ENCODE measurements around the gene CLDN19.

The CLDN19 gene

DNA sequence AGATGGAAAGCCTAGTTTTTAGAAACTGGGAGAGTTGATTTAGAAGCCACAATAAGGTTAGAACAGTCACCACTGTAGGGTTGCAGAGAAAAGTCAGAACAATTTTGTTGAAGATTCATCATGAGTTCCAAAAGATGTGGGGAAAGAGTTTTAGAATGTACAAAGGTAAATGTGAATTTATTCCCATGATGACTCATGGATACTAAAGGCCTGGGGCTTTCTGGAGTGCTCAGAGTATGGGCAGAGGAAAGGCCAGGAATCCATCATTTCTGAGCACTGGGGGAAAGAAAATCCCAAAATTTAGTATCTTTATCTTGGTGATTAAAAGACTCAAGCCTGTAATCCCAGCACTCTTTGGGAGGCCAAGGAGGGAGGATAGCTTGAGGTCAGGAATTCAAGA lies 40.0 kb downstream of the CLDN19 start:
- ATAC-seq, result no peak
- TF ChIP-seq ARNTL (CRISPR knock-in tag; IDR thresholded peaks at IDR 0.05; ENCODE audit: borderline replicate concordance, low read depth) (no peak), BACH2 (CRISPR knock-in tag; IDR thresholded peaks at IDR 0.05; ENCODE audit: borderline replicate concordance) (no peak), ZNF565 (CRISPR knock-in tag; conservative IDR thresholded peaks at IDR 0.05; ENCODE audit: low read depth) (no peak), ESRRG (CRISPR knock-in tag; IDR thresholded peaks at IDR 0.05) (no peak), ZNF70 (CRISPR knock-in tag; IDR thresholded peaks at IDR 0.05) (no peak), ZFP30 (CRISPR knock-in tag; IDR thresholded peaks at IDR 0.05) (no peak), ZC3H10 (CRISPR knock-in tag; IDR thresholded peaks at IDR 0.05) (no peak), RARB (CRISPR knock-in tag; IDR thresholded peaks at IDR 0.05) (no peak), GLIS3 (CRISPR knock-in tag; IDR thresholded peaks at IDR 0.05) (no peak), TCF4 (CRISPR knock-in tag; IDR thresholded peaks at IDR 0.05; ENCODE audit: borderline replicate concordance) (no peak)
- TF ChIP-seq, protein P1, sequence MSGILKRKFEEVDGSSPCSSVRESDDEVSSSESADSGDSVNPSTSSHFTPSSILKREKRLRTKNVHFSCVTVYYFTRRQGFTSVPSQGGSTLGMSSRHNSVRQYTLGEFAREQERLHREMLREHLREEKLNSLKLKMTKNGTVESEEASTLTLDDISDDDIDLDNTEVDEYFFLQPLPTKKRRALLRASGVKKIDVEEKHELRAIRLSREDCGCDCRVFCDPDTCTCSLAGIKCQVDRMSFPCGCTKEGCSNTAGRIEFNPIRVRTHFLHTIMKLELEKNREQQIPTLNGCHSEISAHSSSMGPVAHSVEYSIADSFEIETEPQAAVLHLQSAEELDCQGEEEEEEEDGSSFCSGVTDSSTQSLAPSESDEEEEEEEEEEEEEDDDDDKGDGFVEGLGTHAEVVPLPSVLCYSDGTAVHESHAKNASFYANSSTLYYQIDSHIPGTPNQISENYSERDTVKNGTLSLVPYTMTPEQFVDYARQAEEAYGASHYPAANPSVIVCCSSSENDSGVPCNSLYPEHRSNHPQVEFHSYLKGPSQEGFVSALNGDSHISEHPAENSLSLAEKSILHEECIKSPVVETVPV (CRISPR knock-in tag; IDR thresholded peaks at IDR 0.05), result no peak
- TF ChIP-seq, protein P2, sequence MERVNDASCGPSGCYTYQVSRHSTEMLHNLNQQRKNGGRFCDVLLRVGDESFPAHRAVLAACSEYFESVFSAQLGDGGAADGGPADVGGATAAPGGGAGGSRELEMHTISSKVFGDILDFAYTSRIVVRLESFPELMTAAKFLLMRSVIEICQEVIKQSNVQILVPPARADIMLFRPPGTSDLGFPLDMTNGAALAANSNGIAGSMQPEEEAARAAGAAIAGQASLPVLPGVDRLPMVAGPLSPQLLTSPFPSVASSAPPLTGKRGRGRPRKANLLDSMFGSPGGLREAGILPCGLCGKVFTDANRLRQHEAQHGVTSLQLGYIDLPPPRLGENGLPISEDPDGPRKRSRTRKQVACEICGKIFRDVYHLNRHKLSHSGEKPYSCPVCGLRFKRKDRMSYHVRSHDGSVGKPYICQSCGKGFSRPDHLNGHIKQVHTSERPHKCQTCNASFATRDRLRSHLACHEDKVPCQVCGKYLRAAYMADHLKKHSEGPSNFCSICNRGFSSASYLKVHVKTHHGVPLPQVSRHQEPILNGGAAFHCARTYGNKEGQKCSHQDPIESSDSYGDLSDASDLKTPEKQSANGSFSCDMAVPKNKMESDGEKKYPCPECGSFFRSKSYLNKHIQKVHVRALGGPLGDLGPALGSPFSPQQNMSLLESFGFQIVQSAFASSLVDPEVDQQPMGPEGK (CRISPR knock-in tag; IDR thresholded peaks at IDR 0.05; ENCODE audit: borderline replicate concordance), result no peak

DNA sequence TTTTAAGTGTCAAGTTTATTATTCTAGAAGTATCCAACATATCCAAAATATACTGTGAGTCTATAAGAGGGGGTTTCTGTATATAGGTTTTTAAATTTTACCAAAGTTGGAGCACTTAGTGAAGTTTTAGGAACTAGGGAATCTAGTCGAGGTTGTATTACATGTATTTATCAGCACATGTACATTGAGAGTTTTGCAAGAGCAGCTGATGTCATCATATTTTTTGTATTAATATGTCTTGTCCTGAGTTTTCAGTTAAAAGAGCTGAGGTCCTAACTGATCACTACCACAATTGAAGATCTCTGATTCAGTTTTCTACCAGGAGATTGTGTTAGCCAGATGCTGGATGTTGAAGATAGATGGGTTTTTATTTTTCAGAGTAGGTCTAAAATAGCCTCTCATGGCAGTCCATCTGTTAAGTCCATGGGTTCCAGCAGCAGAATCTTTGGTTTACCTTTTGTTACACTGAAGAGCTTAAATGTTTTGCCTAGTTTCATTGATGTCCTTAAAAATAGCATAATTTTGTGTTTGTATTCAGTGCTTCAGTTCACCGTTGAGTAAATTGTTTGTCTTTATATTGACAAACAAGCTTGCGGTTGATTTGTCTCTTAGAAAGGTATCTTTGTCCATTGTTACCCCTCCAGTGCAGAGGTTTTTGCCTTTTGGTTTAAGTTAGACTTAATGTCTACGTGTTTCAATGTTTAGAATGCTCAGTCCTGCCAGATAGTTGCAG lies 41.8 kb downstream of the CLDN19 start:
- TF ChIP-seq ISL1 (CRISPR knock-in tag; IDR thresholded peaks at IDR 0.05) (no peak), ZNF8 (CRISPR knock-in tag; IDR thresholded peaks at IDR 0.05) (no peak), GLIS3 (CRISPR knock-in tag; IDR thresholded peaks at IDR 0.05) (no peak), CSDC2 (CRISPR knock-in tag; IDR thresholded peaks at IDR 0.05) (no peak)
- TF ChIP-seq, protein P2 (CRISPR knock-in tag; IDR thresholded peaks at IDR 0.05; ENCODE audit: borderline replicate concordance), result no peak
- TF ChIP-seq, protein P3, sequence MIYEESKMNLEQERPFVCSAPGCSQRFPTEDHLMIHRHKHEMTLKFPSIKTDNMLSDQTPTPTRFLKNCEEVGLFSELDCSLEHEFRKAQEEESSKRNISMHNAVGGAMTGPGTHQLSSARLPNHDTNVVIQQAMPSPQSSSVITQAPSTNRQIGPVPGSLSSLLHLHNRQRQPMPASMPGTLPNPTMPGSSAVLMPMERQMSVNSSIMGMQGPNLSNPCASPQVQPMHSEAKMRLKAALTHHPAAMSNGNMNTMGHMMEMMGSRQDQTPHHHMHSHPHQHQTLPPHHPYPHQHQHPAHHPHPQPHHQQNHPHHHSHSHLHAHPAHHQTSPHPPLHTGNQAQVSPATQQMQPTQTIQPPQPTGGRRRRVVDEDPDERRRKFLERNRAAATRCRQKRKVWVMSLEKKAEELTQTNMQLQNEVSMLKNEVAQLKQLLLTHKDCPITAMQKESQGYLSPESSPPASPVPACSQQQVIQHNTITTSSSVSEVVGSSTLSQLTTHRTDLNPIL (CRISPR knock-in tag; IDR thresholded peaks at IDR 0.05; ENCODE audit: low read depth), result no peak
- ATAC-seq, result no peak

DNA sequence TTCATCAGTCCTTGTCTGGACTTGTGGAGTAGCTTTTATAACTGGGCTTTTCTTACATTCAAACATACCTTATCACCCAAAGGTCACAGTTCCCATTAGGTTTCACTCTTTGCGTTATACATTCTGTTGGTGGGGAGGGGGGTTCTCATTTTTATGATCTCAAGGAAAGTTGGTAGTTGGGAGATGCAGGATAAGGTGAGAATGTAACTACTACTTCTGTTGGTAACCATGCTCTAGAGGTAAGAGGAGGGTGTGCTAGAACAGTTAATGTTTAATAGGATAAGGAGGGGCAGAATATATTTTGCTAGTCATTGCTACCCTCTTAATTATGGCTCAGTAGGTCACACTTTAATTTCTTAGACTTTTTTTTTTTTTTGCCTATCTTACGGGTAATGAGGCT lies 47.1 kb downstream of the CLDN19 start:
- ATAC-seq, result no peak
- TF ChIP-seq, protein P2 (CRISPR knock-in tag; IDR thresholded peaks at IDR 0.05; ENCODE audit: borderline replicate concordance), result no peak
- no peak for TF ChIP-seq ZNF8 (CRISPR knock-in tag; IDR thresholded peaks at IDR 0.05)
- no peak for TF ChIP-seq ZFP30 (CRISPR knock-in tag; IDR thresholded peaks at IDR 0.05)
- TF ChIP-seq ESRRG (CRISPR knock-in tag; IDR thresholded peaks at IDR 0.05), result no peak
- TF ChIP-seq ZFP3 (CRISPR knock-in tag; IDR thresholded peaks at IDR 0.05), result no peak
- TF ChIP-seq ISL1 (CRISPR knock-in tag; IDR thresholded peaks at IDR 0.05), result no peak
- TF ChIP-seq, protein P1 (CRISPR knock-in tag; IDR thresholded peaks at IDR 0.05), result no peak
- TF ChIP-seq, protein P3 (CRISPR knock-in tag; IDR thresholded peaks at IDR 0.05; ENCODE audit: low read depth), result no peak
- TF ChIP-seq ZNF70 (CRISPR knock-in tag; IDR thresholded peaks at IDR 0.05), result no peak
- no peak for TF ChIP-seq RARB (CRISPR knock-in tag; IDR thresholded peaks at IDR 0.05)
- TF ChIP-seq ZNF565 (CRISPR knock-in tag; conservative IDR thresholded peaks at IDR 0.05; ENCODE audit: low read depth), result no peak
- TF ChIP-seq, protein P4, sequence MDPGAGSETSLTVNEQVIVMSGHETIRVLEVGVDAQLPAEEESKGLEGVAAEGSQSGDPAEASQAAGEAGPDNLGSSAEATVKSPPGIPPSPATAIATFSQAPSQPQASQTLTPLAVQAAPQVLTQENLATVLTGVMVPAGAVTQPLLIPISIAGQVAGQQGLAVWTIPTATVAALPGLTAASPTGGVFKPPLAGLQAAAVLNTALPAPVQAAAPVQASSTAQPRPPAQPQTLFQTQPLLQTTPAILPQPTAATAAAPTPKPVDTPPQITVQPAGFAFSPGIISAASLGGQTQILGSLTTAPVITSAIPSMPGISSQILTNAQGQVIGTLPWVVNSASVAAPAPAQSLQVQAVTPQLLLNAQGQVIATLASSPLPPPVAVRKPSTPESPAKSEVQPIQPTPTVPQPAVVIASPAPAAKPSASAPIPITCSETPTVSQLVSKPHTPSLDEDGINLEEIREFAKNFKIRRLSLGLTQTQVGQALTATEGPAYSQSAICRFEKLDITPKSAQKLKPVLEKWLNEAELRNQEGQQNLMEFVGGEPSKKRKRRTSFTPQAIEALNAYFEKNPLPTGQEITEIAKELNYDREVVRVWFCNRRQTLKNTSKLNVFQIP (CRISPR knock-in tag; IDR thresholded peaks at IDR 0.05; ENCODE audit: borderline replicate concordance, low read depth), result no peak
- TF ChIP-seq ARNTL (CRISPR knock-in tag; IDR thresholded peaks at IDR 0.05; ENCODE audit: borderline replicate concordance, low read depth), result no peak
- TF ChIP-seq OSR1 (CRISPR knock-in tag; IDR thresholded peaks at IDR 0.05), result no peak
- no peak for TF ChIP-seq TOX (CRISPR knock-in tag; IDR thresholded peaks at IDR 0.05; ENCODE audit: borderline replicate concordance)
- TF ChIP-seq TCF4 (CRISPR knock-in tag; IDR thresholded peaks at IDR 0.05; ENCODE audit: borderline replicate concordance), result no peak

Data from SK-N-SH treated with all-trans-retinoic acid at 6 μM for 48 hours (cell line).